Neuronal stem cell (in vitro differentiated cells): ENCODE measurements around the gene DCLRE1C.

Experiments used
- DNase-seq: peaks from one replicate; pipeline ENCODE4 v3.0.0-alpha.2; 2013; ENCODE audit warnings: low spot score
- H2AFZ ChIP-seq: one replicate; pipeline ENCODE4 v1.6.1; 2013; ENCODE audit warnings: mild to moderate bottlenecking, low read length, inconsistent platforms
- H2AK5ac ChIP-seq: 2 replicates; pipeline ENCODE4 v1.6.1; 2013; ENCODE audit warnings: low read depth, mild to moderate bottlenecking, inconsistent platforms, low read length, moderate library complexity, mixed read lengths
- H2BK120ac ChIP-seq: 2 replicates; pipeline ENCODE4 v1.6.1; 2013; ENCODE audit warnings: low read depth, mild to moderate bottlenecking, inconsistent platforms, low read length, moderate library complexity, mixed read lengths
- H2BK12ac ChIP-seq: one replicate; pipeline ENCODE4 v1.6.1; 2013; ENCODE audit warnings: low read length, inconsistent platforms
- H2BK15ac ChIP-seq: 2 replicates; pipeline ENCODE4 v1.6.1; 2013; ENCODE audit warnings: mild to moderate bottlenecking, low read length, inconsistent platforms, mixed read lengths
- H2BK5ac ChIP-seq: one replicate; pipeline ENCODE4 v1.6.1; 2013; ENCODE audit warnings: inconsistent platforms, mild to moderate bottlenecking, low read length, moderate library complexity
- H3K14ac ChIP-seq: one replicate; pipeline ENCODE4 v1.6.1; 2013; ENCODE audit warnings: low read length, inconsistent platforms
- H3K18ac ChIP-seq: 2 replicates; pipeline ENCODE4 v1.6.1; 2013; ENCODE audit warnings: low read length, inconsistent platforms
- H3K23ac ChIP-seq: 2 replicates; pipeline ENCODE4 v1.6.1; 2013; ENCODE audit warnings: low read depth, mild to moderate bottlenecking, mixed read lengths, low read length, inconsistent platforms; ENCODE audit not compliant: poor library complexity
- H3K27ac ChIP-seq: replicated peaks from 3 replicates; pipeline ENCODE4 v1.5.1; 2013; ENCODE audit warnings: low read length, inconsistent platforms
- H3K27me3 ChIP-seq, 3 experiments: 2 replicates each; pipeline ENCODE4 v1.6.1; 2013; ENCODE audit warnings: low read length in 3 of 3, mild to moderate bottlenecking in 2 of 3, inconsistent platforms in 1 of 3, low read depth in 1 of 3, mixed read lengths in 1 of 3, moderate library complexity in 1 of 3; ENCODE audit not compliant: control insufficient read depth in 3 of 3, insufficient read depth in 3 of 3
- H3K36me3 ChIP-seq, 2 donors: replicated peaks in 1 of 2; 2 replicates each; pipeline ENCODE4 v1.6.1; 2013; ENCODE audit warnings: low read length in 2 of 2; ENCODE audit not compliant: control insufficient read depth in 2 of 2, insufficient read depth in 2 of 2
- H3K4ac ChIP-seq: 2 replicates; pipeline ENCODE4 v1.6.1; 2013; ENCODE audit warnings: inconsistent platforms, mild to moderate bottlenecking, low read length, moderate library complexity
- H3K4me1 ChIP-seq, 2 donors: 1 replicate in 1 of 2; 2 replicates in 1 of 2; pipeline ENCODE4 v1.6.1; 2013; ENCODE audit warnings: low read length in 2 of 2, low read depth in 1 of 2; ENCODE audit not compliant: control insufficient read depth in 2 of 2, insufficient read depth in 1 of 2
- H3K4me2 ChIP-seq: one replicate; pipeline ENCODE4 v1.6.1; 2013; ENCODE audit warnings: mild to moderate bottlenecking, low read length, inconsistent platforms; ENCODE audit not compliant: insufficient read depth, poor library complexity, severe bottlenecking
- H3K4me3 ChIP-seq, 2 donors: 2 replicates each; pipeline ENCODE4 v1.5.1; 2013; ENCODE audit warnings: low read length in 2 of 2, mild to moderate bottlenecking in 2 of 2, inconsistent platforms in 1 of 2, moderate library complexity in 1 of 2
- H3K79me1 ChIP-seq: one replicate; pipeline ENCODE4 v1.6.1; 2013; ENCODE audit warnings: low read depth, mild to moderate bottlenecking, inconsistent platforms, low read length, moderate library complexity
- H3K9ac ChIP-seq: one replicate; pipeline ENCODE4 v1.6.1; 2013; ENCODE audit warnings: mild to moderate bottlenecking, low read depth, low read length, inconsistent platforms; ENCODE audit not compliant: poor library complexity
- H3K9me3 ChIP-seq, 2 donors: replicated peaks in 1 of 2; 2 replicates each; pipeline versions ENCODE3 to v1.6.1; 2013; ENCODE audit warnings: low read length in 2 of 2, mild to moderate bottlenecking in 2 of 2, inconsistent platforms in 1 of 2, low read depth in 1 of 2, mixed read lengths in 1 of 2, moderate library complexity in 1 of 2; ENCODE audit not compliant: control insufficient read depth in 2 of 2, insufficient read depth in 1 of 2
- H4K8ac ChIP-seq: one replicate; pipeline ENCODE4 v1.6.1; 2013; ENCODE audit warnings: low read depth, mild to moderate bottlenecking, inconsistent platforms, low read length, moderate library complexity
- H4K91ac ChIP-seq: one replicate; pipeline ENCODE4 v1.6.1; 2013; ENCODE audit warnings: low read length, low read depth, mild to moderate bottlenecking, inconsistent platforms; ENCODE audit not compliant: poor library complexity
- WGBS, 2 donors: extraction: QIAGEN DNeasy Blood & Tissue Kit; methylation state at CpG; one replicate each; pipeline ENCODE4 v1.1.7; 2013; ENCODE audit warnings: missing lambda C conversion rate in 2 of 2, mixed read lengths in 1 of 2; ENCODE audit not compliant: insufficient read length in 2 of 2, insufficient replicate concordance in 1 of 2; ENCODE audit errors: extremely low coverage in 2 of 2; 5-methylcytosine and 5-hydroxymethylcytosine counted together

DCLRE1C gene

DNA sequence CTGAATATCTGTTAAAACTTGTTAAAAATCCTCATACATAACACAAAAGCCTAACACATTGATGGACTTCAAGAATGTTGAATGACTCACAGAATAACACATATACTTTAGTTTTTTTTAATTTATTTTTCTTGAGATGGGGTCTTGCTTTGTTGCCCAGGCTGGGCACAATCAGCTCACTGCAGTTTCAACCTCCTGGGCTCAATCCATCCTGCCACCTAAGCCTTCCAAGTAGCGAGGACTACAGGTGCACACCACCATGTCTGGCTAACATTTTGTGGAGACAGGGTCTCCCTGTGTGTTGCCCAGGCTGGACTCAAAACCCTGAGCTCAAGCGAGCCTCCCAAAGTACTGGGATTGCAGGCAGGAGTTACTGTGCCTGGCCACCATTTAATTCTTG, 47.1 kb downstream of the DCLRE1C start:
- peaks cover 27 to 99% of the 10 kb centered on the region in 2 donors for H3K36me3 ChIP-seq

GRCh38 chr10:14905890-14906289, 48.0 kb downstream of the DCLRE1C start:
- Histone ChIP-seq H3K9me3 (peaks cover 14 to 24% of the 10 kb centered on the region in 2 donors), H3K79me1 (no peaks in the 10 kb centered on the region), H2AK5ac (no peak overlapping the region), H2BK120ac (no peak overlapping the region), H3K4ac (no peak overlapping the region), H3K4me2 (no peak overlapping the region), H3K18ac (no peak overlapping the region), H3K9ac (no peak overlapping the region), H2BK5ac (no peak overlapping the region), H2BK12ac (no peak overlapping the region), H3K4me3 (no peak overlapping the region), H2BK15ac (no peak overlapping the region), H4K8ac (no peak overlapping the region), H3K4me1 (no peaks in the 10 kb centered on the region), H3K14ac (no peak overlapping the region), H4K91ac (no peak overlapping the region), H3K27ac (no peak overlapping the region), H3K36me3 (peaks cover 29 to 99% of the 10 kb centered on the region in 2 donors), H3K27me3 (no peaks in the 10 kb centered on the region), H3K23ac (no peak overlapping the region), H2AFZ (no peak overlapping the region)
- WGBS, 2 donors: no CpG with 5 or more reads among the region's 2 CpGs
- no peak for DNase-seq

More for the DNA sequence above, 47.1 kb downstream of the DCLRE1C start:
- Histone ChIP-seq H2BK12ac (no peak overlapping the region), H3K79me1 (no peaks in the 10 kb centered on the region), H2BK15ac (no peak overlapping the region), H2AK5ac (no peak overlapping the region), H2BK120ac (no peak overlapping the region), H3K27me3 (no peaks in the 10 kb centered on the region), H3K4me3 (no peak overlapping the region), H3K23ac (no peak overlapping the region), H2BK5ac (no peak overlapping the region), H4K91ac (no peak overlapping the region), H4K8ac (no peak overlapping the region), H3K9ac (no peak overlapping the region), H3K4ac (no peak overlapping the region), H3K4me2 (no peak overlapping the region), H3K9me3 (peaks cover 16 to 30% of the 10 kb centered on the region in 2 donors), H3K4me1 (no peaks in the 10 kb centered on the region), H3K18ac (no peak overlapping the region), H3K14ac (no peak overlapping the region), H3K27ac (no peak overlapping the region), H2AFZ (no peak overlapping the region)
- WGBS, 2 donors: no CpG with 5 or more reads among the region's 2 CpGs
- no peak for DNase-seq

GRCh38 chr10:14904864-14905263, 49.0 kb downstream of the DCLRE1C start:
- Histone ChIP-seq H3K4me1 (no peaks in the 10 kb centered on the region), H3K27ac (no peak overlapping the region), H3K4ac (no peak overlapping the region), H3K18ac (no peak overlapping the region), H2BK5ac (no peak overlapping the region), H3K79me1 (no peaks in the 10 kb centered on the region), H3K4me2 (no peak overlapping the region), H2AK5ac (no peak overlapping the region), H3K27me3 (no peaks in the 10 kb centered on the region), H3K14ac (no peak overlapping the region), H2AFZ (no peak overlapping the region), H2BK120ac (no peak overlapping the region), H4K8ac (no peak overlapping the region), H4K91ac (no peak overlapping the region), H2BK15ac (no peak overlapping the region), H3K4me3 (no peak overlapping the region), H3K36me3 (peaks cover 25 to 99% of the 10 kb centered on the region in 2 donors), H2BK12ac (no peak overlapping the region), H3K23ac (no peak overlapping the region), H3K9me3 (peaks cover 12 to 20% of the 10 kb centered on the region in 2 donors), H3K9ac (no peak overlapping the region)
- DNase-seq: no peak
- no CpG with 5 or more reads among the region's 2 CpGs for WGBS, 2 donors

DNA sequence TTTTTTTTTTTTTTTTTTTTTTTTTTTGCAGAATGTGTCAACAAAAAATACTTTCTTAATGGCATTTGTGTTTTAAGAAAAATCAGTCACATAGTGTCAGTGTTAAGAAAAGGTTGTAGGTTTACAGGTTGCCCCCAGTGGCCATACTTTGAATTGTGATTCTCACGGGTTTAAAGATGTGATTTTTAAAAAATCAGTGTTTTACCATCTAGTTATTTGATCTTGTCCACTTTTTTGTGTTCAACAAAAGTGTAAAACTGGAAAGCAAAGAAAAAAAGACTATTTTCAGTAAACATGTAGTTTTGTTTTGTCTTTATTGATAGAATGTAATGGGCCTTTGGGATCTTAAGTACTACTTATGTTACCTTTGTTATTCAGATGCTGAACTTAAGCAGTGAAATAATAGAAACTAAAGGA, 49.6 kb downstream of the DCLRE1C start:
- H3K27ac ChIP-seq: no peak overlapping the region
- H3K14ac ChIP-seq: no peak overlapping the region
- no peak overlapping the region for H3K4ac ChIP-seq
- no peak for DNase-seq
- no peak overlapping the region for H2BK120ac ChIP-seq
- no CpG with 5 or more reads among the region's 1 CpG for WGBS, 2 donors
- H4K91ac ChIP-seq: no peak overlapping the region
- H3K36me3 ChIP-seq: peaks cover 27 to 99% of the 10 kb centered on the region in 2 donors
- no peak overlapping the region for H2AFZ ChIP-seq
- H3K4me1 ChIP-seq: no peaks in the 10 kb centered on the region
- H3K18ac ChIP-seq: no peak overlapping the region
- no peaks in the 10 kb centered on the region for H3K79me1 ChIP-seq
- H2BK5ac ChIP-seq: no peak overlapping the region
- H2BK15ac ChIP-seq: no peak overlapping the region
- no peak overlapping the region for H3K4me3 ChIP-seq
- no peak overlapping the region for H3K9ac ChIP-seq
- no peak overlapping the region for H2AK5ac ChIP-seq
- H3K27me3 ChIP-seq: no peaks in the 10 kb centered on the region
- H3K9me3 ChIP-seq: peaks cover 12 to 18% of the 10 kb centered on the region in 2 donors
- no peak overlapping the region for H2BK12ac ChIP-seq
- H3K4me2 ChIP-seq: no peak overlapping the region
- no peak overlapping the region for H4K8ac ChIP-seq
- H3K23ac ChIP-seq: no peak overlapping the region
